NCI-H510A treated with DMSO at 0.1 percent for 48 hours (cell line): ENCODE data around the gene HLCS.
"Not testable (repeated sequence)": the region's sequence is repeated elsewhere in the genome, so short reads cannot be mapped to it uniquely, and the experiment has no call there.

Experiments used
- DNase-seq: peaks from one replicate; lab custom pipeline; 2025; lab: John Stamatoyannopoulos, UW

HLCS gene

GRCh38 chr21:36849461-36850105 is 116.9 kb downstream of the HLCS start:
- DNase-seq, result peak; percentile 86

- no peak for DNase-seq
Measured at GRCh38 chr21:36848730-36849274, 117.7 kb downstream of the HLCS start.

- no peak for DNase-seq
Measured at GRCh38 chr21:36847189-36847588, 119.3 kb downstream of the HLCS start.

- DNase-seq, result no peak
Measured at GRCh38 chr21:36846631-36847030, 119.8 kb downstream of the HLCS start.

- no peak for DNase-seq
Measured at GRCh38 chr21:36845790-36846189, 120.7 kb downstream of the HLCS start.

- DNase-seq, result no peak
Measured at GRCh38 chr21:36845070-36845469, 121.4 kb downstream of the HLCS start.

- DNase-seq, result no peak
Measured at GRCh38 chr21:36841866-36842265, 124.6 kb downstream of the HLCS start.

GRCh38 chr21:36839735-36840134 is 126.7 kb downstream of the HLCS start:
- no peak for DNase-seq

- DNase-seq, result no peak
Measured at GRCh38 chr21:36839123-36839522, 127.3 kb downstream of the HLCS start.

GRCh38 chr21:36835383-36835795 is 131.1 kb downstream of the HLCS start:
- DNase-seq, result no peak

- no peak for DNase-seq
Measured at GRCh38 chr21:36834192-36834591, 132.3 kb downstream of the HLCS start.

- no peak for DNase-seq
Measured at GRCh38 chr21:36830100-36830499, 136.4 kb downstream of the HLCS start.

- no peak for DNase-seq
Measured at GRCh38 chr21:36828891-36829515, 137.5 kb downstream of the HLCS start.

- no peak for DNase-seq
Measured at GRCh38 chr21:36828208-36828607, 138.3 kb downstream of the HLCS start.

GRCh38 chr21:36825658-36826057 is 140.8 kb downstream of the HLCS start:
- DNase-seq, result peak; percentile 86

- no peak for DNase-seq
Measured at GRCh38 chr21:36821032-36821299, 145.5 kb downstream of the HLCS start.

GRCh38 chr21:36820176-36821031 is 146.1 kb downstream of the HLCS start:
- DNase-seq, result peak; percentile 82

- no peak for DNase-seq
Measured at GRCh38 chr21:36817732-36818450, 148.6 kb downstream of the HLCS start.

GRCh38 chr21:36816561-36817130 is 149.8 kb downstream of the HLCS start:
- no peak for DNase-seq

GRCh38 chr21:36816026-36816425 is 150.4 kb downstream of the HLCS start:
- not testable (repeated sequence) for DNase-seq

GRCh38 chr21:36815284-36815683 is 151.2 kb downstream of the HLCS start:
- DNase-seq, result no peak

- no peak for DNase-seq
Measured at GRCh38 chr21:36813052-36813451, 153.4 kb downstream of the HLCS start.
